ENCODE measurements around the gene ARHGAP22. TPM values are rescaled to one million over a fixed set of nuclear protein-coding genes. Genes with fewer than 3 reads are reported as not detected.
"Not testable (repeated sequence)": the region's sequence is repeated elsewhere in the genome, so short reads cannot be mapped to it uniquely, and the experiment has no call there.

ARHGAP22 gene
- total and polyA plus RNA-seq, 2 experiments from 2014 or later = 4.8 to 10.7 TPM

DNA sequence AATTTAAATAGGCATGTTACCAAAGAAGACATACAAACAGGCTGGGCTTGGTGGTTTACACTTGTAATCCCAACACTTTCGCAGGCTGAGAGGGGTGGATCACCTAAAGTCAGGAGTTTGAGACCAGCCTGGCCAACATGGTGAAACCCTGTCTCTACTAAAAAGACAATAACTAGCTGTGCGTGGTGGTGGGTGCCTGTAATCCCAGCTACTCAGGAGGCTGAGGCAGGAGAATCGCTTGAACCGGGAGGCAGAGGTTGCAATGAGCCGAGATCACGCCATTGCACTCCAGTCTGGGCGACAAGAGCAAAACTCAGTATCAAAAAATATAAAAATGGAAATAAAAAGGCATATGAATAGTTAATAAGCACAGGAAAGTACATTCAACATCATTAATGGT, 42.2 kb upstream of the ARHGAP22 start:
- H3K27me3 ChIP-seq (ENCODE audit: insufficient read depth); DNase-seq (ENCODE audit: low spot score); H3K4me1 Mint-ChIP-seq; H3K36me3 Mint-ChIP-seq (ENCODE audit: low read depth); H3F3A ChIP-seq (replicated peaks; ENCODE audit: low read depth); H3K4me3 ChIP-seq; ATAC-seq; H3K36me3 ChIP-seq (ENCODE audit: insufficient read depth); H3K27ac ChIP-seq (ENCODE audit: low read depth); H3K4me2 ChIP-seq; H4K20me1 ChIP-seq (replicated peaks; ENCODE audit: insufficient read depth); H3K9me2 ChIP-seq (ENCODE audit: insufficient read depth); H3K79me2 ChIP-seq (replicated peaks; ENCODE audit: insufficient read depth); H3K4me1 ChIP-seq (ENCODE audit: insufficient read depth); H3K4me3 Mint-ChIP-seq; H2AFZ ChIP-seq; H3K27me3 Mint-ChIP-seq (ENCODE audit: insufficient read depth, low read depth, poor library complexity); H3K27ac Mint-ChIP-seq; H3K9me3 Mint-ChIP-seq: not testable (repeated sequence)

DNA sequence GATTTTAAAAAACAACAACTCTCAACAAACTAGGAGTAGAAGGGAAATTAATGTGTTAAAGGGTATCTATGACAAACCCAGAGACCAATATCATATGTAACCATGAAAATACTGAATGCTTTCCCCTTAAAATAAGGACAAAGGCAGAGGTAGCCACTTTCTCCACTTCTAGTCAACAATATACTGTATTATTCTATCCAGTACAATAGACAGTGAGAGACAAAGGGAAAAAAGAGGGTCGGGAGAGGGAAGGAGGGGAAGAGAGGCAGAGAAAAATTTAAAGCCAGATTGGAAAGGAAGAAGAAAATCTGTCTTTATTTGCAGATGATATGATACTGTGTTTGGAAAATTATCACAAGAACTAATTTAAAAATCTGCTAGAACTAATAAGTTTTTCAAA, 40.7 kb upstream of the ARHGAP22 start:
- H3K27me3 ChIP-seq (ENCODE audit: insufficient read depth) = no peaks in the 10 kb centered on the region
- no peaks in the 10 kb centered on the region for H3K4me1 ChIP-seq (ENCODE audit: insufficient read depth)
- no peaks in the 10 kb centered on the region for H3K79me2 ChIP-seq (replicated peaks; ENCODE audit: insufficient read depth)
- no peak overlapping the region for H3K27ac ChIP-seq (ENCODE audit: low read depth)
- no peak overlapping the region for H3K4me3 Mint-ChIP-seq
- TF ChIP-seq POLR2AphosphoS5 (IDR thresholded peaks at IDR 0.05; ENCODE audit: low read depth) = no peak
- TF ChIP-seq EZH2phosphoT487 (IDR thresholded peaks at IDR 0.05; ENCODE audit: unreplicated experiment) = no peak
- TF ChIP-seq, protein P1, sequence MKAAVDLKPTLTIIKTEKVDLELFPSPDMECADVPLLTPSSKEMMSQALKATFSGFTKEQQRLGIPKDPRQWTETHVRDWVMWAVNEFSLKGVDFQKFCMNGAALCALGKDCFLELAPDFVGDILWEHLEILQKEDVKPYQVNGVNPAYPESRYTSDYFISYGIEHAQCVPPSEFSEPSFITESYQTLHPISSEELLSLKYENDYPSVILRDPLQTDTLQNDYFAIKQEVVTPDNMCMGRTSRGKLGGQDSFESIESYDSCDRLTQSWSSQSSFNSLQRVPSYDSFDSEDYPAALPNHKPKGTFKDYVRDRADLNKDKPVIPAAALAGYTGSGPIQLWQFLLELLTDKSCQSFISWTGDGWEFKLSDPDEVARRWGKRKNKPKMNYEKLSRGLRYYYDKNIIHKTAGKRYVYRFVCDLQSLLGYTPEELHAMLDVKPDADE (IDR thresholded peaks at IDR 0.05) = no peak
- TF ChIP-seq ZNF114 (CRISPR knock-in tag; IDR thresholded peaks at IDR 0.05) = no peak
- TF ChIP-seq, protein P2, sequence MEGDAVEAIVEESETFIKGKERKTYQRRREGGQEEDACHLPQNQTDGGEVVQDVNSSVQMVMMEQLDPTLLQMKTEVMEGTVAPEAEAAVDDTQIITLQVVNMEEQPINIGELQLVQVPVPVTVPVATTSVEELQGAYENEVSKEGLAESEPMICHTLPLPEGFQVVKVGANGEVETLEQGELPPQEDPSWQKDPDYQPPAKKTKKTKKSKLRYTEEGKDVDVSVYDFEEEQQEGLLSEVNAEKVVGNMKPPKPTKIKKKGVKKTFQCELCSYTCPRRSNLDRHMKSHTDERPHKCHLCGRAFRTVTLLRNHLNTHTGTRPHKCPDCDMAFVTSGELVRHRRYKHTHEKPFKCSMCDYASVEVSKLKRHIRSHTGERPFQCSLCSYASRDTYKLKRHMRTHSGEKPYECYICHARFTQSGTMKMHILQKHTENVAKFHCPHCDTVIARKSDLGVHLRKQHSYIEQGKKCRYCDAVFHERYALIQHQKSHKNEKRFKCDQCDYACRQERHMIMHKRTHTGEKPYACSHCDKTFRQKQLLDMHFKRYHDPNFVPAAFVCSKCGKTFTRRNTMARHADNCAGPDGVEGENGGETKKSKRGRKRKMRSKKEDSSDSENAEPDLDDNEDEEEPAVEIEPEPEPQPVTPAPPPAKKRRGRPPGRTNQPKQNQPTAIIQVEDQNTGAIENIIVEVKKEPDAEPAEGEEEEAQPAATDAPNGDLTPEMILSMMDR (conservative IDR thresholded peaks at IDR 0.05; ENCODE audit: low read depth in 2 of 2) = no peak
- H3K27ac Mint-ChIP-seq = no peak overlapping the region
- no peak overlapping the region for H3K4me2 ChIP-seq
- H4K20me1 ChIP-seq (replicated peaks; ENCODE audit: insufficient read depth) = no peaks in the 10 kb centered on the region
- no peaks in the 10 kb centered on the region for H3K9me2 ChIP-seq (ENCODE audit: insufficient read depth)
- peaks cover 12% of the 10 kb centered on the region; the same call in 2 of the 3 replicates for H3K9me3 Mint-ChIP-seq
- H3K36me3 Mint-ChIP-seq (ENCODE audit: low read depth) = no peaks in the 10 kb centered on the region
- no peak overlapping the region for H2AFZ ChIP-seq
- DNase-seq (ENCODE audit: low spot score) (no peak), ATAC-seq (no peak)
- H3K4me1 Mint-ChIP-seq = no peaks in the 10 kb centered on the region; the same call in 2 of the 3 replicates
- no peaks in the 10 kb centered on the region for H3K36me3 ChIP-seq (ENCODE audit: insufficient read depth)
- no peak overlapping the region for H3K4me3 ChIP-seq
- H3F3A ChIP-seq (replicated peaks; ENCODE audit: low read depth) = no peaks in the 10 kb centered on the region
- H3K27me3 Mint-ChIP-seq (ENCODE audit: insufficient read depth, low read depth, poor library complexity) = peaks cover 4% of the 10 kb centered on the region

DNA sequence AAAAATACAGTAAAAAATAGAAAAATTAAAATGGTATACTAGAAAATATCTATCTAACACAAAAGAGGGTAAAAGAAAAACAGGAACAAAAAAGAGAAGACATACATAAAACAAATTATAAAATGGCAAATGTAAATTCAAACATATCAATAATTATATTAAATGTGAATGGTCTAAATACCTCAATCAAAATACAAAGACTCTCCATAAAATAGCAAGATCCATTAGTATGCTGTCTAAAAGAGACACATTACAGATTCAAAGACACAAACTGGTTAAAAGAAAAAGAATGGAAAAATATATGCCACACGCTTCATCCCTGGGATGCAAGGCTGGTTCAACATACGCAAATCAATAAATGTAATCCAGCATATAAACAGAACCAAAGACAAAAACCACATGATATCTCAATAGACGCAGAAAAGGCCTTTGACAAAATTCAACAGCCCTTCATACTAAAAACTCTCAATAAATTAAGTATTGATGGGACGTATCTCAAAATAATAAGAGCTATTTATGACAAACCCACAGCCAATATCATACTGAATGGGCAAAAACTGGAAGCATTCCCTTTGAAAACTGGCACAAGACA, 36.3 kb upstream of the ARHGAP22 start:
- ATAC-seq, H3K4me1 Mint-ChIP-seq: not testable (repeated sequence)
- H3K9me3 Mint-ChIP-seq = peaks cover 17% of the 10 kb centered on the region

More for the DNA sequence above, 36.3 kb upstream of the ARHGAP22 start:
- not testable (repeated sequence) for H3K4me2 ChIP-seq; H3K36me3 ChIP-seq (ENCODE audit: insufficient read depth); H3K4me1 ChIP-seq (ENCODE audit: insufficient read depth); H3K4me3 Mint-ChIP-seq; H3K9me2 ChIP-seq (ENCODE audit: insufficient read depth); H3K27me3 Mint-ChIP-seq (ENCODE audit: insufficient read depth, low read depth, poor library complexity); H3K79me2 ChIP-seq (replicated peaks; ENCODE audit: insufficient read depth); H4K20me1 ChIP-seq (replicated peaks; ENCODE audit: insufficient read depth); H3K27me3 ChIP-seq (ENCODE audit: insufficient read depth); H3K36me3 Mint-ChIP-seq (ENCODE audit: low read depth); H3K27ac Mint-ChIP-seq; H3F3A ChIP-seq (replicated peaks; ENCODE audit: low read depth); H2AFZ ChIP-seq; H3K4me3 ChIP-seq; H3K27ac ChIP-seq (ENCODE audit: low read depth); DNase-seq (ENCODE audit: low spot score)

All from GM23338 (cell line).